HG03139 (cell line): ENCODE measurements around the gene PHYH.
"Not testable (repeated sequence)": the region's sequence is repeated elsewhere in the genome, so short reads cannot be mapped to it uniquely, and the experiment has no call there.

Experiments used
- ATAC-seq: cut with Tn5 transposase; IDR thresholded peaks from one replicate; pipeline ENCODE4 v1.9.1; 2021; ENCODE audit not compliant: unreplicated experiment

Gene PHYH

DNA sequence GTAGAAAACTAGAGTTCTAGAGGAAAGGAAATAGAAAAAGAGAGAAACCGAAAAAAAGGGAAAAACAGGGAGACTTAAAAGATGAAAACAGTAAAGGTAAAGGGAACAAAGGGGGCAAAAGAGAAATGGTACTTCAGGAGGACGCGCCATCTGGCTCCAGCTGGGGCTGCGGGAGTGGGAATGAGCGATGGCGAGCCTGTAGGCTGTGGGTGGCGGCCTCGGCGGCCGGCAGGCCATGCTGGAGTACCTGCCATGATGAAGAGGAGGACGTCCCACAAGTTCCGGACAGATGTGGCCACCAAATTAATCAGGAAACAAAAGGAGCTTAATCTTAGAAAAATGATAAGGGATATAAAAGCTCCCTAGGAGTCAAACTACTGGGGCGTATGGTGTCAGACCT is 21.7 kb upstream of the PHYH start:
- no peak for ATAC-seq

DNA sequence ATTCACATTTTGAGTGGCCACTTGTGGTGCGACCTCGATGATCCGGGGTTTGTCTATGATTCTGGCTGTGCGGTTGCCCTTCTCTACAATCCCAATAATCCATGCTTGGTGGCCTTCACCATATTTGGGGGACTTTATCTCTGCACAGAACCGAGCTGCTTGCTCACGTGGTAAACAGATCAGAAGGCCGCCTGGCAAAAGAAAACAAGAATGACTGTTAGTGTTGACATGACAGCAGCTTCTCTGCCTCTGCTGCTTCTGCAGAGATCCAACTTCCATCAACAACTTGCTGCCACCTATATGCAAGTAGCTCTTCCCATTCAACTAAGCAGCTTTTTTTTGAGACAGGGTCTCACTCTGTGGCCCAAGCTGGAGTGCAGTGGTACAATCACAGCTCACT is 19.3 kb upstream of the PHYH start:
- ATAC-seq, result no peak

- no peak for ATAC-seq
Observed at GRCh38 chr10:13317474-13317873, 17.6 kb upstream of the PHYH start.

GRCh38 chr10:13316635-13317311 is 16.9 kb upstream of the PHYH start:
- ATAC-seq, result no peak

DNA sequence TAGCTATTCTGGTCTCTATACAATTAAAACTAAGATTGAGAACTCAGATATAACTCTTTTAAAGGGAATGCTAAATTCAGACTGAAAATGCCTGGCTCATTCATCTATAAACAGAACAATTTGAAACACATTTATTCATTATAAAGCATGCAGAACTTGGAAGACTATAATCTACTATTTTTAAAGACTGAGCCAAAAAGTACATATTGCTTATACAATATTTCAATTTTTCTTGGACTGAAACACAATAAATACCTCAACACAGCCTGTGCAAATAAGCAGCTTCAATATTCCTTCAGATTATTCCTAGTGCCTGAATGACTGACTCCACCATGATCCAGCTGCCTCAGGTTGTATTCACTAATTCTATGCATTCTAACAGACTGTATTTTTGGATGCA is 15.5 kb upstream of the PHYH start:
- no peak for ATAC-seq

- no peak for ATAC-seq
Observed at GRCh38 chr10:13311177-13311575, 11.3 kb upstream of the PHYH start.

DNA sequence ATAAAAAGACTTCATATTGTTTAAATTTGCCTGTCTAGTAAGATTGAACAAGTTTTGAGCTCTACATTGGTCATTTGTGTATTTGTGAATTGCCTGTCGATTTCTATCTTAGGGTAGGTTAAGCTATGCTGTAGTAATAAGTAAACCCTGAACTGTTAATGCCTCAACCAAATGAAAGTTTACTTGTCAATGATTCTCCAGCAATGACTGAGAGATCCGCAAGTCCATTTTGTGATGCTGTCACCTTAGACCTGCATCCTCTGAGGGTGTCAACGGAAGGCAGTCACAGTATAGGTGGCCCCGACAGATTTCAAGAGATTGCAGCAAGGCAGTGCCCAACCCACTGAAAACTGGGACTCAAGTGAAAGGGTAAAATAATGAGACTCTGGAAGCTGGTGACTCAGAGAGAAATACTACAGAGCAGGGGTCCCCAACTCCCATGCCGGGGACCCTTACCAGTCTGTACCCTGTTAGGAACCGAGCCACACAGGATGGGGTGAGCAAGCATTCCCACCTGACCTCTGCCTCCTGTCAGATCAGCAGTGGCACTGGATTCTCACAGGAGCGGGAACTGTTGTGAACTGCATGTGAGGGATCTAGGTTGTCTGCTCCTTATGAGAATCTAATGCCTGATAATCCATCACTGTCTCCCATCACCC is 10.8 kb upstream of the PHYH start:
- ATAC-seq, result no peak

DNA sequence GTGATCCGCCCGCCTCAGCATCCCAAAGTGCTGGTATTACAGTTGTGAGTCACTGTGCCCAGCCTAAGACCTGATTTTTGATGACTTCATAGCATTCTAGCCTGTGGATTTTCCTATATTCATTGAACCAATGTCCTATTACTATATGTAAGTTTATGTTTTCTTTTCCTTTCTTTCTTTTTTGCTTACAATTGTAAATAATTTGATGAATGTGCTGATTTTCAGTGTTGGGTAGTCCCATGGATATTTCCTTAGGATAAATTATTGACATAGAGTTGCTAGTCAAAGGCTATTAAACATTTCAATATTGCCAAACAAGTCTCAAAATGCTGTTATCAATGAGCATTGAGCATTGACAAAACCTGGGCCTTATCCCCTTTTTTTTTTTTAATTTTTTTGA is 9.9 kb upstream of the PHYH start:
- ATAC-seq, result no peak

GRCh38 chr10:13308096-13308495 is 8.2 kb upstream of the PHYH start:
- ATAC-seq, result no peak

- ATAC-seq, result no peak
Observed at GRCh38 chr10:13306103-13306502, 6.2 kb upstream of the PHYH start.

DNA sequence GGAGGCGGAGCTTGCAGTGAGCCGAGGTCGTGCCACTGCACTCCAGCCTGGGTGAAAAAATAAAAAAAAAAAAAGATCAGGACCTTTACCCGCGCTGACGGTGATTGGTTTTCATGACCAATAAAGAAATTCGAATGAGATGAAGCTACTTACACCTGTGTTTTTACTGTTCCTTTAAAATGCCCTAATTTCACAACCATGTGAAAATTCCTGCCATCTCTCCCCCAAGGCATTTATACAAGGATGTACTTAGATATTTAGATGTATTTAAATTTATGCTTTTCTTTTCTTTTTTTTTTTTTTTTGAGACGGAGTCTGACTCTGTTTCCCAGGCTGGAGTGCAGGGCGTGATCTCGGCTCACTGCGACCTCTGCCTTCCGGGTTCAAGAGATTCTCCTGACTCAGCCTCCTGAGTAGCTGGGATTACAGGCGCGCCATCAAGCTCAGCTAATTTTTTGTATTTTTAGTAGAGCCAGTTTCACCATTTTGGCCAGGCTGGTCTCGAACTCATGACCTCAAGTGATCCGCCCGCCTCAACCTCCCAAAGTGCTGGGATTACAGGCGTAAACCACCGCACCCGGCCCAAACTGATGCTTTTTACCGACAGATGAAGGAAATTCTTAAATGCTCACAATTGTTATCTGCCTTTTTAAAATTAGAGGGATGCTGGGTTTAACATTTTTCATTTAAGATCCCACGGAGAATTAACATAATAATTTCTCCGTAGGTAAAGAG is 3.1 kb upstream of the PHYH start:
- no peak for ATAC-seq

GRCh38 chr10:13298748-13299436 is 972 bp downstream of the PHYH start:
- no peak for ATAC-seq

- no peak for ATAC-seq
Observed at GRCh38 chr10:13296476-13296875, 3.4 kb downstream of the PHYH start.

GRCh38 chr10:13294784-13295183 is 5.1 kb downstream of the PHYH start:
- no peak for ATAC-seq

DNA sequence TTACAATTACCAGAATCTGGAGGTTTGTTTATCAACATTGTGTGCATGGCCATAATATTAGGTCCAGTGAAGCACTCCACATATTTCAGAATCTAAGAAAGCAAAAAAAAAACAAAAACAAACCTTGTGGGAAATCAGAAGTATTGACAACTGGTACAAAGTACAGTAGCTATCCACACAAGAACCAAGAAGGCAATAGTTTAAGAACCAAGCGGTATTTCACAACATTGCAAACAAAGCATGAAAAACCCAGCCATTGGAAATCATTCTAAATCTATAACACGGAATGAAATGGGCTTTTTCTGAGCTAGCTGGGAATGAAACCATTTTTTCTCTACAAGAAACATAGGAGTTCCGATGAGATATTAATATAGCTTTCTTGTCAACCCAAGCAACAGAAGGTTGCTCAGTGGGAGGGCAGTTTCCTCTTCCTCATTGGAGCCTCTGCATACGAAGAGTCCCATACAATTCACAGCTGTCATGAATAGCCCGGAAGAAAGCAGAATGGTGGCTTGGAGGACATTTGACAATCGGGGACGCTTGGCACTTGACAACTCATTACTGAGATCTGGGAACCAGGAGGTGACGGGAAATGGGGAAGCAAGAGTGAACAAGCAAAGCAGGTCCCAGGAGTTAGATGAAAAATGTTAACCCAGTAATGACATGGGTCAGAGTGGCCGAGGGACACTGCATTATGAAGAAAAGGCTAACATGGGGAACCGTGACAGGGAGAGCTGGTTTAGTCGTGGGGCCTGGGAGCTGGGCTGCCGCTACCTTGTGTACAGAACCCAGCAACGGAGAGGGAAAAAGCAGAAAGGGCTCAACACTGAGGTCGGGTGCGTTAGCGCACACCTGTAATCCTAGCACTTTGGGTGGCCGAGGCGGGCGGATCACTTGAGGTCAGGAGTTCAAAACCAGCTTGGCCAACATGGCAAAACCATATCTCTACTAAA is 7.8 kb downstream of the PHYH start:
- no peak for ATAC-seq

DNA sequence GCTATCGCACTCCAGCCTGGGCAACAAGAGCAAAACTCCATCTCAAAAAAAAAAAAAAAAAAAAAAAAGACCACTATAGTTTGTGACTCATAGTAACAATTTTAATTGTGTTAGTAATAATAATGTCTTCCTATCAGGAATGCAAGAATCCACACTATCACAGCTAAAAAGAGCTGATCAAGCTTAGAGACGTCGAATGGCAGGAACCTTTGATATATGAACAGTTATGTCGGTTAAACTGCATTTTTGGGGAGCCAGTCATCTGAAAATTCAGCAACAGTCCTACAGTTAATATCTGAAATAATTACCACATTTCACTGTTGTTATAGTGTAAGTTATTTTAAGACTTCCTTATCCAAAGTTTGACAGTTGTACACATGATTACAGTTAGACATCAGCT is 8.8 kb downstream of the PHYH start:
- no peak for ATAC-seq

GRCh38 chr10:13284050-13284449 is 15.8 kb downstream of the PHYH start:
- ATAC-seq, result no peak

GRCh38 chr10:13282348-13282747 is 17.5 kb downstream of the PHYH start:
- ATAC-seq, result not testable (repeated sequence)

DNA sequence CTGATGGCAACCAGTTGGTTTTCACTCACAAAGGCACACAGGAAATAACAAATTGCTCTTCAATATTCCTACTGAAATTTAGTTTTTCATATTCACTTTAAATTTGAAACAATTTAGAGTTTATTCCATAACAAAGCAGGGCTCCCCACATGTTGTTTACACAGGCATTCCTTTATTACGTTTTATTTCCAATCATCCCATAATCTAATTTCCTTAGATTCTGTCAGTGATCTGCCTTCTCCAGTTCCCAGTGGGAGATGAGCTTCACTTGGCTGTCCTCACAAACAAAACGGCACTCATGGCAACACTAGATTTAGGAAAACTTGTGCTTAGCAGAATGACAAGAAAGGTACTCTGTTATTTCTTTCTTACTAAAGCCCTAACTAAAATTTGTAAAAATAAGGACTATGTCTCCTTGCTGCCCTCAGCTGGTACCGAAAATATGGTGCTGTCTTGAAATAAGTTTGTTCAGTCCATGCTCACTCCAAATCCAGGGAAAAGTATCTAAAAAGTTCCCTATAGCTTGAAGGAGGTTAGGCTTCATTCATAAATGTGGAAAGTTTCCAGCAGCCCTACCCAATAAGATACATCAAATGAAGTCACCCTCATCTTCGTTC is 23.0 kb downstream of the PHYH start:
- ATAC-seq, result no peak

DNA sequence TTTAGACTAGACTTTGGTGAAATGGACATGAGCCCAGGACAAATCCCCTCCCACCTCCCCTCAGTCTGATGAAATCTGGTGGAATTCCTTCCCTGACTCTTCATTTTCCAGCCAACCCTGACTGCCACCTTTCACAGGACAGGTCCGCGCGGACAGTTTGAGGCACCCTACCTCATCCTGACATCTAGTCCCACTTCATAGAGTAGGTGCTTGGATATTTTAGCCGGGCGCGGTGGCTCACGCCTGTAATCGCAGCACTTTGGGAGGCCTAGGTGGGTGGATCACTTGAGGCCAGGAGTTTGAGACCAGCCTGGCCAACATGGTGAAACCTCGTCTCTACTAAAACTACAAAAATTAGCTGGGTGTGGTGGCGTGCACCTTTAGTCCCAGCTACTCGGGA is 23.7 kb downstream of the PHYH start:
- not testable (repeated sequence) for ATAC-seq
